Activated CD4-positive, alpha-beta T cell treated with anti-CD3 and anti-CD28 coated beads, Interleukin-2, amount 50 U/mL, for 24 hours (primary cell): Measurements from ENCODE around the gene PLCB1.

Experiments used
- DNase-seq, 2 donors: peaks; one replicate each; pipeline ENCODE4 v3.0.0-alpha.2; 2020; ENCODE audit warnings: low read depth in 1 of 2, low spot score in 1 of 2

PLCB1 gene

DNA sequence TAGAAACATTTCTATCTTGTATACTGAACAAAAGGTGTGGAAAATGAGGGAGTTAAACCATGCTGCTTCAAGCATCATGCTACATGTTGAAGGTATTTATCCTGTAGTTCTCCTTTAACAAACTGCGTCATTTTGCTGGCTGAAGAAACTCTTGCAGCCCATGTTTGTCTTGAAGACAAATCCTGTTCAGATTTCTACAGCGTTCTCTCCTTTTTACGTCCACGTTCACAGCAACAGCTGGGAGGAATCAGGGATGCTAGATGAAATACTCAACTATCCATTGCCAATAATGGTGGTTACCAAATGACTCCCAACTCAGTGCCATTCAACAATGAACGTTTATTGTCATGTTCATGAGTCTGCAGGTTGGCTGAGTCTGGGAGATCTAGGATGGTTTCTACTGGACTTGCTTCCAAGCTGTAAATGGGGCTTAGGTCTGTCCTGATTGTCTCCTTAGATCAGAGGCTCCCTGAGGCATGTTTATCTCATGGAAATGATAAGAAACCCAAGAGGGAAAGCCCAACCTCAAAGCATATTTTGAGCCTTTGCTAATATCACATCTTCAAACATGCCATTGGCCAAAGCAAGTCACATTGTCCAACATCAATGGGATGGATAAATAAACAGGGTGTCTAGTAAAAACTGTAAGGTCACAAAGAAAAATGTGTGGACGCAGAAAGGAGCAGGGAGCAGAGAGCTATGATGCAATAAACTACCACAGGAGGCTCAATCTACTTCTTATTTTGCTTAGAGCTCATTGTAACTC is 2.7 kb upstream of the PLCB1 start:
- no peak for DNase-seq

DNA sequence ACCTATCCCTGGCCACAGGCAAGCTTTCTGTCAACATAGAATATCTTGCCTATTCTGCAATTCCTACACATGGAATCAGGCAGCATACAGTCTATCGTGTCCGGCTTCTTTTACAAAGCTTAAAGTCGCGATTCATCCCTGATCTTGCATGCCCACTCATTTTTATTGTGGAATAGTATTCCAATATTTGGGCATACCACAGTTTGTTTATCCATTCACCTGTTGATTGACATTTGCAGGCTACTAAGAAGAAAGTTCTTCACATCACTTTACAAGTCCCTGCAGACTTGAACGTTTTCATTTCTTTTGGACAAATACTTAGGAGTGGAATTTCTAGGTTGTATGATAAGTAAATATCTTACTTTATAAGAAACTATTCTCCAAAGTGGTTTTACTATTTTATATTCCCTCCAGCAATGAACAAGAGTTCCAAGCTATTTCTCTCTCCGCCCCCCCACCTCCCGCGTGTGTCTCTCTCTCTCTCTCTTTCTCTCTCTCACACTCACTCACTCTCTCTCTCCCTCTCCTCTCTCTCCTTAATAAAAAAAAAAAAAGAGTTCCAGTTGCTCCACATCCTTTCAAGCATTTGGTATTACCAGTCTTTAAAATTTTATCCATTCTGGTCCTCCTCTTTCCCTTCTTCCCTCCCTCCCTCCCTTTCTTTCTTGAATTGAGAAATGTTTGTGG is 1.1 kb upstream of the PLCB1 start:
- DNase-seq: no peak

DNA sequence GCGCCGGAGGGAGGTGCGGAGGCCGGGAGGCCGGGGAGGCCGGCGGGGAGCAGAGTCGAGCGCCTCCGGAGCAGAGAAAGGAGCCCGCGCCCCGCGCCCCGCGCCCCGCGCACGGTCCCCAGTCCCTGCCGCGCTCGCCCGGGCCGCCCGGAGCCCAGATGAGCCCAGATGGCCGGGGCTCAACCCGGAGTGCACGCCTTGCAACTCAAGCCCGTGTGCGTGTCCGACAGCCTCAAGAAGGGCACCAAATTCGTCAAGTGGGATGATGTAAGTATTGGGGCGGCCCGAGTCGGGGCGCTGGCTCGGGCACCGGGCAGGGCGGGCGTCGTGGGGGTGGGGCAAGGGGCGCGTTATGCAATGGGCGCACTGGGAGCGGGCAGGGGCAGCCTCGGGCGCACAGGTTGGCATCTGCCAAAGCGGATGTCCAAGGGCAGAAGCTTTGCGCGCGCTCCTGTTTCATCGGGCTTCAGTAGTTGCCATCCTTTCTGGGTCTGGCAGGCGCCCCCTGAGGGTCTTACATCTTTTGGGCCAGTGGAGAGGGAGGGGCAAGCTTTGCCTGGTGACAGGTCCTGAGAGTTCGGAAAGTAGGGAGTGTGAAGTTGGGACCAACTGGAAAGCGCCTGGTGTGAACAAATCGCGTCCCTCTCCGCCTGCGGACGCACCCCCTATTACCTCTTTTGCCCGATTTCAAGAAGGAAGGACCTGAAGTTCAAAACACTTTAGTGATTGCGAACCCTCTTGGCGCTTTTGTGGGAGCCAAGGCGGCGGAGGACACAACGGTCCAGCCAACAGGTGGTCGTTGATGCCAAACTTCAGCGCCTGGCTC is 631 bp downstream of the PLCB1 start:
- peak in 1 of 2 donors; percentile 3 for DNase-seq

DNA sequence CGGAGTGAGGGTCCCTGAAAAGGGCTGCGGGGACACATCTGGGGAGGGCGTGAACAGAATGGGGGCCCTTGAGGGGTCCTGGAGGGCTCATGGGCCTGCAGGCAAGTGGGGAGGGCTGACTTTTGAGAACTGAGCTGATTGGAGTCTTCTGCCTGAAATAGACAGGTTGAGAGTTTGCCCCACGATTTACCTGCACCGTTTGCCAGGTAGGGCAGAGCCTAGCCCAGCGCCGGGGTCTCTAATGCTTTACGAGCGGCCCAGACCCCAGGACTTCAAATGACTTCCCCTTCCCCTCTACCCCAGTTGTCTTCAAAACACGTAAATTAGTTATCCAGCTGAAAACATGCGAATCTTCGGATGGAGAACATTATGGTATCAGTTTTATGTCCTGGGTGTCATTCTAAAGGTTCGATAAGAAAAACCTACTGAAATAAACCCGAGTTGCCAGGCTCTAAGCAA is 1.3 kb downstream of the PLCB1 start:
- DNase-seq: no peak

DNA sequence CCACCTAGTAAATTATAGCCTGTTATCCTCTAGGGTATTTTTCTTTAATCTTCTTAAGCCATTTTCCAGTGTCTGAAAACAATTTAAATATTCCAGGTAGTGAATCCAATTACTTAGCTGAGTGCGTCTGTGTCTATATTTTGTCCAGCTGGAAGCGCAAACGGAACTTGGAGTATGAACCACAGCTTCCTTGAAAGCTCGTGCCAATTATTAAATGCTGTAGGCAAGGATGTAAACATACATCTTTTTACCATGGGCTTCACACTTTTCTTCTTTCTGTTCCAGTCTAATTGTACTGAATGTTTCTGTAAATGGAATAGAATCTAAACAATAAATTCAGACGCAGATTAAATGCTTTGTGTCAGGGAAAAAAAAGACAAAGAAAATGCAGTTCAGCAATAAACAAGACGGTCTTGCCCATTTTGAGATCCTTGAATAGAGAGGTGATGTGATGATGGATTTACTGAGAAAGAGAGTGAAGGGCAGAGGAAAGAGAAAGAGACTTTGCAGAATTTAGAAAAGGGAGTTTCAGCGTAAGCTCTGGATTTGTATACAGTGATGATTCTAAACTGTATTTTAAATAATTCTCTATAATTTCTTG is 1.9 kb downstream of the PLCB1 start:
- DNase-seq: no peak

DNA sequence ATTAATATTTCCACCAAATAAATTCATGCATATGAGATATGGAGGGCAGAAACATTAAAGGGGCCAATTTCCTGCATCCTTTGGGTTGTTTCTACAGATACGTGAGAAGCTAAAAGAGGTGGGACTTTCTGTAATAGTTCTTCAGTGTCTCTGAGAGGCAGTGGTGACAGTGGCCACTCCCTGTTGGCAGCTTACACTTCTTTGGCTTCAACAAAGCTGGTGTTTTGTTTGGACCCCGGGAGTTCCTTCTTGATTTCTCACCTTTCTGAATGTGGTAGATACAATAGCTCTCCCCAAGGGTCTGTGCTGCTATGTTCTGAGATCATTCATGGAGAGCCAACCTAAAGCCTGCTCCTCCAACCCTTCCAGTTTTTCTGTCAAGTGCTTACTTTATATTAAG is 7.8 kb downstream of the PLCB1 start:
- DNase-seq: no peak

DNA sequence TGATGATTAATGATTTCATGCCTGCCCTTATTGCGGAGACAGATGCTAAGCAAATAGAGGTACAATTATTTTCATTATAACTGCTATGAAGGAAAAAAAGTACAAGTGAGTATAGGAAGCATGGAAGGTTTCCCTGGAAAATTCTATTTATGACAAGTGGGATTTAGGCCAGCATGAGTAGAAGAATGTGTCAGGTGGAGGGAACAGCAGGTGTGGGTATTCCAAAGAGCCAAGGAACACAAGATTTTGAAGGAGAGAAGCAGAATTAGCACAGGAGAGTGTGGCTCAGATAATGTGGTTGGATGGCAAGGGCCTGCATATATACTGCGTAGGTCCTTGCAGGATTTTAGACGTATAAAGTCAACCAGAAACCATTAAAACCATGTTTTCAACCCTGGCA is 11.4 kb downstream of the PLCB1 start:
- DNase-seq: no peak

DNA sequence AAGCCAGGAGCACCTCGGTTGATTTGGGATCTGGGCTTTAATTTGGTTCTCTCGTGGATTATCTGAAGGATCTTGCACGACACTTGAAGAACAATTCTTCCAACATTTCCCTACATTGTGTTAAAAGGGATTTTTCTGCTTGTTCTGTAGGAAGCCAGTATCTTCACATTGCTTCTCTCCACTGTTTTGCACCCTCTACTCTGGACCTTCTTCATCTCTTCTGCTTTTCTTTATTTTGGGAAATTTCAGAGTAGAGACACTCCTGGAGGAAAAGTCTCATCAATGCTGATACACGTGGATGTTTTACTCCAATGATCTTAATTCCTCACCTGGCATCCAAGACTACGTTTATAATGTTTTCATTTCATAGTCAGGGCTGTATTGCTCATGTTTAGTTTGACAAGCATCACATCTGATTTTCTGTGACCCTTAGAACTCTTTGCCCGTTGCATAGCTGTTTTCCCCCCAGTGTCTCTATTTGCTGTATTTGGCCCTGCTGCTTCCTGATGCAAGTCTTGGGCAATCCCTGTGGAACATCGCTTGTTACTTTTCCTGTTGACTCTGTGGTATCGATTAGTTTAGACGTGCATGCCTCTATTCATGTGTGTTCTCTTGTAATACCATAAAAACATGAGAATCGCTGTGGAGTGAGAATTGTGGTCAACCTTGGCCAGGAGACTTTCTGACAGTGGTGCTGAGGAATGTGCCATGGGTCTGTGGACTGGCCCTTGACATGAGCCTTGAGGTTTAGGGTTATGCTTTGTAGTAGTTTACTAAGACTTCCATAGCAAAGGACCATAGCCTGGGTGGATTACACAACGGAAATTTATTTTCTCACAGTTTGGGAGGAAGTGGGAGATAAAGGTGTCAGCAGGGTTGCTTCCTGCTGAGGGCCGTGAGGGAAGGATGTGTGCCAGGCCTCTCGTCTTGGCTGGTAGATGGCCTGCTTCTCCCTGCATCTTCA is 12.5 kb downstream of the PLCB1 start:
- no peak for DNase-seq

DNA sequence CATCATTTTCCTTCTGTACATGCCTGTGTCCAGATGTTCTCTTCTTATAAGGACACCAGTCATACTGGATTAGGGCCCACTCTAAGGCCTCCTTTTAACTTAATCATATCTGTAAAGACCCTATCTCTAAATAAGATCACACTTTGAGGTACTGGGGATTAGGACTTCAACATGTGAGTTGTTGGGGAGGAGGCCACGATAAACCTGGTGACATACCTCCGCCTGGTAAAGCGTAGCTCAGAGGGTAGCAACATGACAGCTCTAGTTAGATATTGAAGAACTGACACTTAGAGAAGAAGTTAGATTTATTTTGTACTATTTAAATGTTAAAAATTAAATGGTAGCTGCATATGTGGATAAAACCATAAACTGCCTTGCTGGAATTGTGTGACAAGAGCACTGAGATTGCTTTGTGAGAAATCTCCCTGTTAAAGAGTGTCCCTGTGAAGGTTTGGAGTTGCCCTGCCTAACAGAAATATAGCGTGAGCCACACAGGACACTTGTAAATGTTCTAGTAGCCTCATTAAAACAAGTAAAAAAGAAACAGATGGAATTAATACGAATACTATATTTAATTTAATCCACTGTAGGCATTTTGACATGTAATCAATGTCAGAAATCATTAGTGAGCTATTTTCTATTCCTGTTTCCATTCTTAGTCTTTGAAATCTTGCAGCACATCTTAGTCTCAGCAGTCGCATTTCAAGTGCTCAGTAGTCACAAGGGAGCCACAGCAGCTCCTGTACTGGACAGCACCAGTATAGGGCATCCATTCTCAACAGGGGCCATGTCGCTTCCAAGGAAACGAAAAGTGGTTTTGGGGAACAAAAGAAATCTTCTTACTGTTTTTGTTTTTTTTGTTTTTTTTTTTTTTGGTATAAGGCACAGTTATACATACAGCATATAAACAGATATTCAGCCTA is 13.4 kb downstream of the PLCB1 start:
- no peak for DNase-seq

DNA sequence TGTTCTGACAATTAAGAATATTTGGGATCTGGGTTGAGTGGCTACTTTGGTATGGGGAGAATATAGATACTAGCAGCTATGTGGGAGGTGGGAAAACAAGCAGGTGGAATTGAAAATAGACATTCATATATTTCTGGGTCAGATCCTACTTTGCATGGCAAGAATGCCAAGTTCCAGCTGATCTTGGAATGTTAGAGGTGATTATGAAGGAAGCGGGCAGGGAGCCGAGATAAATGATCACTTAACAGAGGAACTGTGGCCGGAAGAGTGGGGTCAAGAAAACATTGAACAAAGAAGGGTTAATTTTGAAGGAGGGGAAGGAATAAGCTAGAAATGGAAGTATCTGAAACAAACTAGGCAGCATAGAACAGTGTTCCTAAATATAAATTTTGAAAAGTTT is 15.4 kb downstream of the PLCB1 start:
- no peak for DNase-seq

DNA sequence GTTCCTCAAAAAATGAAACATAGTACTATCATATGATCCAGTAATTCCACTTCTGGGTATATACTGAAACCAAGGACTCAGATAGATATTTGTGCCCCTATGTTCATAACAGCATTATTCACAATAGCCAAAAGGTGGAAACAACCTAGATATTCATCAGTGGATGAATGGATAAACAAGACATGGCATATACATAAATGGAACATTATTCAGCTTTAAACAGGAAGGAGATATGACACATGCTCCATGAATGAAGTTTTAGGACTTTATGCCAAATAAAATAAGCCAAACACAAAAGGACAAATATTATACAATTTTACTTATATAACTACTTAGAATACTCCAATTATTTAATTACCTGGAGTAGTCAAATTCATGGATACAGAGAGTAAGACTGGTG is 16.4 kb downstream of the PLCB1 start:
- DNase-seq: no peak

DNA sequence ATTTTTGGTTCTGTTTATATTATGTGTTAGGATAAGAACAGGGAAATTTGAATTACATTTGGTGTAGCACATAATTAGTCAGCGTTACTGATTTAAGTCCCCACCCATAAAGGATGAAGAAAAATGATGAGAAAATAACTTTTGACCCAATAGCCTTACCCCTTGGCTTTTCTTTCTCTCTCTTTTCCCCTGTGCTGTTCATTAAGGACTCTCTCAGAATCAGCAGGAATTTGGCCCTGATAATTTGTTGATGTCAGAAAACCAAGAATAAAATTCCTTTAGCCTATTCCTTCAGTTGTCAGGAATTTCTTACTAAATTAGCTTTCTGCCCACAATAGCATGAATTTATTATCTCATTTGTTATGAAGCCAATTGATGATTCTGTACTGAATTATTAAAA is 18.5 kb downstream of the PLCB1 start:
- DNase-seq: no peak

DNA sequence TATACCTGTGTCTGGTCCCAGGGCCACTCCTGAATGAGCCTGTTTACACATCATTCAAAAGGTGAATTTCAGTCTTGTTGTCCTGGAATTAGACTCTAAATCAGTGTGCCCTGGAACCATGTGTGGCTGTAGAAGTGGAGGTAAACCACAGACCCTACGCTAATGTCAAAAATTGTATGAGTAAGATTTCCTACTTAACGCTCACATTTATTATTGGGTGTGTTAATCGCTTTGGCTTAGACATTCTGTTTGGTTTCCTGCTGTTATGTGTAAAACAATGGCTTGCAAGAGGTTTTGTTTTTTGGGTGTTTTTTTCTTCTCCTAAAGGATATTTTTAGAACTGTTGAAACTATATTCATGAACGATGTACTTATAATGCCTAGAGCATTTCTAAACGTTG is 19.3 kb downstream of the PLCB1 start:
- no peak for DNase-seq

DNA sequence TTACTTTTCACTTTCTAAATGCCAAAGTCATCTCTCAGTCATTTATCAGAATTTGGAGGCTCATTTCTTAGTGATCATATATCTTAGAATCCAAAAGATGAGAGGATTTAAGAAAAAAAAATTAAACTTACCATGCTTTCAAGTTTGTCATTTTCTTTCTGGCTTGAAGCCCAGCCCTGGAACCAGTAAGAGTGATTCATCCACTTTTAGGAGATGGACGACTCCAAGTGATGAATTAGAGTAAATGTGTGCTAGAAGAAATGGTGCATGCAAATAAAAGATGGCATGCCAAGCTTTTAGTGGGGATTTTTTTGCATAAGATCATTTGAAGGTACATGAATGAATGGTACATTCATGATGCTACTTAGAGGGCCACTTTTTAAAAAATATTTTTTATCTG is 20.1 kb downstream of the PLCB1 start:
- no peak for DNase-seq

DNA sequence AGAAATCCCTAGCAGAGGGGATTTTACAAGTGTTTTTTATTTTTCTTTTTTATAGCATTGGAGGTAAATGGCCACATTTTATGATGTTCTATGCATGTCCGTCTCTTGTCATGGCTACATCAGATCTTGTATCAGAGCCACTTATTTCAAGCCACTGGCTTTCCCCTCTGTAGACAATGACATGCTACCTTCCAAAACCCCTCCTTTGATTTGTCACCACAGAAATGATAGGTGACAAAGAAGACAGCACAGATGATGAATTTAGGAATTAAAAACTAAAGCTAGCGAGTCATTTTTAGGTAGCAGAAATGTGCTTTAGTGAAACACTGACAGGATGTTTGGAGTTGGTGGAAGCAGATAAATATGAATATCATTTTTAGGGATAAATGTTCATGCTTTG is 20.8 kb downstream of the PLCB1 start:
- DNase-seq: no peak

DNA sequence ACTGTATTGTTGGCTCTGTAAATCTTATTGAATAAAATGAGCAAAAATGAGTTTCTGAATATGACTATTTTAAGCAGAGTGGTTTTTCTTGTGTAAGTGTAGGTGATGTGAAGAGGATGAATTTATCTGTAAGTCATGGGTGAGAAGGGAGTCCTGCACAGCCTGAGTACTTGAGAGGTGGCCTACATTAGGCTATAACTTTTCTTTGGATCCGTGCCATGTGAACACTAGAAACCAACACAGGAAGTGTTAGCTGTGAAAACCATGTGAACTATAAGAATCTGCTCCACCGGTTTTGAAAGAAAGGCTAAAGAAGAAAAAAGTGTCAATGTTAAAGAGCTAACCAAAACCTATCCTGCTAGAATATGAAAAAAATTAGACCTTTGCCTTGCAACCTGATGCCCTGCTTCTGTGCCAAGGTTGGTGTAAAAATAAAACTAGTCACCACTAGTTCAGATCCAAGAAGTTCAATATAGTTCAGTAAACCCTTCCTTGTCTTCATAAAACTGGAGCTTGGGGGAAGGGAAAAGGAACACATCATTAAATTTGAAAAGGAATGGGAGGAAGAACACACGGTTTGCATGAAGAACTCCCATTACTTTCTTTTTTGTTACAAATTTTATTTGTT is 21.3 kb downstream of the PLCB1 start:
- DNase-seq: no peak

DNA sequence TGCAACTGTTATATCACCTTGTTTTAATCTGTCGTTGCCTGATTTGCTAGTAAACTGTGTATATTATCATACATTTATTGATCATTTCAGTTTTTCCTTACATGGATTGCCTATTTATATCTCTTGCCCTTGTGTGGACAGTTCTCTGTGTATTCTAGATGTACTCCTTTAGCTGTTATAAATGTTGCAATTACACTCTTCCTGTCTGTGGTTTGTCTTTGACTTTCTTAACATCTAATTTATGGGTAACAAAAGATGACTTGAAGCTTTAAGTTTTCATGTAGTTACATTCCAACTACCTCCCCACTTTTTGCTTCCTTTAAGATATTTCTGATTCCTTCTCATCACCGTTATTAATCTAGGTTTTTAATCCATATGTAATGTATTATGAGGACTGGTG is 22.6 kb downstream of the PLCB1 start:
- DNase-seq: no peak

DNA sequence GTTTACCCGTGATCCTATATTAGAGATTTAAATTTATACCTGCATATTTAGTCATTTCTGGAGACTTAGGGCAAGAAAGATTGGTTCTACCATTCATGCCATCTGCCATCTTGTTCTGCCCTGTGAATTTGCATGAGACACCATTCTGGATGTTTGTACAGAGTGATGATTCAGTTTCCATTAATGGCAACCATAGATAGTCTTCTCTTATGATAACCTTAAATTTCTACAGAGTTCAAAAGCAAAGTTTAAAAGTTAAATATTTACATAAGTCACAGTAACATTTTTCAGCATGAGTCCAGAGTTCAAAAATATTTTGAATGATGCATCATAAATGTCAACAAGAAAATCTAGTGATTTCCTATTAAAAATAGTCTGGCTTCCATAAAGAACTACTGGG is 23.2 kb downstream of the PLCB1 start:
- no peak for DNase-seq

DNA sequence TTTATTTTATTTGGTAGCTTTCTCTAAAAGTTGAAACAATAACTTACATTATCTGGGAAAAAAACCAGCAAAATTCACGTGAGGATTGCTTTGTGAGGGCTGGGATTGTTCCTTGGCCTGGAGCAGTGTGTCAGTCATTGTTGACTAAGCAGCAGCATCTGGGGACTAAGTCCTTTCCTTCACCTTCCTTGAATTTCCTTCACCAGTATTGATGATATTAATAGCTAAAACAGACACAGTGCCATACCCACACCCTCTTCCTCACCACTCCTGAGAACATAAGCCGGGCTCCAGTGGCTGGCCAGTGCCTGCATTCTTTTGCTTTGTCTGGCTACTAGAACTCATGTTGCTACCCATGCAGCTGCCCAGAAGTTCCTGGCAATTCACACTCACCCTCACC is 23.7 kb downstream of the PLCB1 start:
- no peak for DNase-seq
